ENCODE measurements around the gene GPRC5C. TPM values are rescaled to one million over a fixed set of nuclear protein-coding genes. Genes with fewer than 3 reads are reported as not detected.
"Not testable (repeated sequence)": the region's sequence is repeated elsewhere in the genome, so short reads cannot be mapped to it uniquely, and the experiment has no call there.

Gene GPRC5C
- total RNA-seq, 1 donor from 2014 or later: 66.4 TPM

- DNase-seq: not testable (repeated sequence)
Measured at GRCh38 chr17:74405311-74405710, 26.6 kb upstream of the GPRC5C start.

GRCh38 chr17:74407384-74407783 lies 24.5 kb upstream of the GPRC5C start:
- DNase-seq: no peak

DNA sequence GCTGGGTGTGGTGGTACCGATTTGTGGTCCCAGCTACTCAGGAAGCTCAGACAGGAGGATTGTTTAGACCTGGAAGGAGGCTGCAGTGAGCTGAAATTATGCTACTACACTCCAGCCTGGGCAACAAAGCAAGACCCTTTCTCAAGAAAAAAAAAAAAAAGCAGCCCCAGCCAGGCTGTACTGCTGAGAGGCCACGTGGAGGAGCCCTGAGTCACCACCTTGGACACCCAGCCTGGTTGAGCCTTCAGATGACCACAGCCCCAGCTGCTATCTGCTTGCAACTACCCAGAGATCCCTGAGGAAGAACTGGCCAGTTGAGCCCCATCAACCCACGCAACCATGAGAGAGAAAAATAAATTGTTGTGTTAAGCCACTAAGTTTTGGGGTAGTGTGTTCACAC lies 23.6 kb upstream of the GPRC5C start:
- DNase-seq: no peak

- DNase-seq: no peak
Measured at GRCh38 chr17:74408815-74409214, 23.1 kb upstream of the GPRC5C start.

GRCh38 chr17:74410001-74410443 lies 21.9 kb upstream of the GPRC5C start:
- no peak for DNase-seq

GRCh38 chr17:74412581-74412980 lies 19.3 kb upstream of the GPRC5C start:
- DNase-seq: no peak

DNA sequence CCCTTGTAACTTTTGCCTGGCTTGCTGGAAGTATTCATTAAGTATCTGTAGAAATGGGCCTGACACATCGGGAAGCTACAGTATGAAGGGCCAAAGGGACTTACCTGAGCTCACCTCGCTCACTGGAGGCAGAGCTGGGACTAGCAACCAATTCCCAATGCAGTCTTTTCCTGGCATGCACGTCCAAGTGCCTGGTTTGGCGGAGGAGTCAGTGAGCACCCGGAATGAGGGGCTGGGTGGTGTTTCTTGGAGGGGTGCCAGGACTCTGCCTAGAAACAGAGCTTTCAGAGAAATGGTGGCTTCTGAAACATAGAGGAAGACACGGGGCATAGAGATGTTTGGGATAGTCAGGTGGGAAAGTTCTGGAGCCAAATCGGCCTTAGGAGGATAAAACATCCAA lies 18.4 kb upstream of the GPRC5C start:
- no peak for DNase-seq

GRCh38 chr17:74414510-74414909 lies 17.4 kb upstream of the GPRC5C start:
- no peak for DNase-seq

GRCh38 chr17:74415608-74416396 lies 16.1 kb upstream of the GPRC5C start:
- no peak for DNase-seq

DNA sequence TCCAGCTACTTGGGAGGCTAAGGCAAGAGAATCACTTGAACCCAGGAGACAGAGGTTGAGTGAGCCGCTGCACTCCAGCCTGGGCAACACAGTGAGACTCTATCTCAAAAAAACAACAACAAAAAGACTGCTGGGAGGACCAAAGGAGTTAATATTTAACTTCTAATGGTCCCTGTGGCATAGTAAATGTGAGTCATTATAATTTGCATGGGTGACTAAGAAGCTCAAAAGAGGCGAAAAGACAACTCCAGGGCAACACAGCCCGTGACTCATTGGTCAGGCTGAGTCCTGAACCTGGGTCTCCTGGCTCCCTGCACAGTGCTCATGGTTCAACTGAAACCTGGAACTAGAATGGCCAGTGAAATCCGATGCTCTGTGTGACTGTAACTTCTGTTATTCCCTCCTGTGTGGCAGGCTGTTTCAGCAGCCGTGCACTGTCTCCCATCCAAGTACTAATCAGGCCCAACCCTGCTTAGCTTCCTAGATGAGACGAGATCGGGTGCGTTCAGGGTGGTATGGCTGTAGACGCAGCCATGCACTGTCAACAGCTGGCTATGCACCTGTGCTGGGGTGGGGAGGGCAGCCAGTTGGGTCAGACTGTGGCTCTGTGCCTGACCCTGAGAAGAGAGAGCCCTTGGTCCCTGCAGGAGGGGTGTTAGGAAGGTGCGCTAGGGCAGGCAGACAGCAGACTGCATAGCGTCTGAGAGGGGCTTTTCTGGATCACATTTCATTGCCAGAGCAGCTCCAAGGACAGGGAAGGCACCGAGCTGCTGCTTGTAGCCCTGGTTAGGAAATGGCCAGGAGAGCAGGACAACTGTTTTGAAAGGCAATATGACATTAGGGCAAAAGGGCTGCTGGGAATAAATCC lies 14.5 kb upstream of the GPRC5C start:
- peak; percentile 48 for DNase-seq

GRCh38 chr17:74419928-74420411 lies 11.9 kb upstream of the GPRC5C start:
- DNase-seq: no peak

DNA sequence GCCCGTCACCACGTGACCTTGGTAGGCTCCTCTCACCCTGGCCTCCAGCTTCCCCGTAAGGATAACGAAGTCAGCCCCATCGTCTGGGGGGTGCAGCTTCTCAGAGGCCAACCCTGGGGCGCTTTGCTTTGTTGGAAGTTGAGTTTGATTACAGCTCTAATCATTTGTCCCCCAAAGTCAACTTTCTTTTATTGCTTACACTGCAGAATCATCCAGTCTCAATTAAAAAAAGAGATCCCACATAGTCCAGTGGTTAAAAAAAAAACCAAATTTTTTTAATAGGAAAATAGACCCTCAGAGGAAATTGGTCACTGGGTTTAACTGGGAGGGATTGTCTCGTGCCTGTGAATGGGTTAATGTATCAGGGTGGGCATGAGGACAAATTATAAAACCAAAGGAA lies 7.8 kb upstream of the GPRC5C start:
- DNase-seq: no peak

GRCh38 chr17:74424657-74425056 lies 7.2 kb upstream of the GPRC5C start:
- DNase-seq: peak; percentile 86

GRCh38 chr17:74426551-74427047 lies 5.3 kb upstream of the GPRC5C start:
- no peak for DNase-seq

- DNase-seq: no peak
Measured at GRCh38 chr17:74427048-74427762, 4.7 kb upstream of the GPRC5C start.

- no peak for DNase-seq
Measured at GRCh38 chr17:74427763-74428153, 4.1 kb upstream of the GPRC5C start.

DNA sequence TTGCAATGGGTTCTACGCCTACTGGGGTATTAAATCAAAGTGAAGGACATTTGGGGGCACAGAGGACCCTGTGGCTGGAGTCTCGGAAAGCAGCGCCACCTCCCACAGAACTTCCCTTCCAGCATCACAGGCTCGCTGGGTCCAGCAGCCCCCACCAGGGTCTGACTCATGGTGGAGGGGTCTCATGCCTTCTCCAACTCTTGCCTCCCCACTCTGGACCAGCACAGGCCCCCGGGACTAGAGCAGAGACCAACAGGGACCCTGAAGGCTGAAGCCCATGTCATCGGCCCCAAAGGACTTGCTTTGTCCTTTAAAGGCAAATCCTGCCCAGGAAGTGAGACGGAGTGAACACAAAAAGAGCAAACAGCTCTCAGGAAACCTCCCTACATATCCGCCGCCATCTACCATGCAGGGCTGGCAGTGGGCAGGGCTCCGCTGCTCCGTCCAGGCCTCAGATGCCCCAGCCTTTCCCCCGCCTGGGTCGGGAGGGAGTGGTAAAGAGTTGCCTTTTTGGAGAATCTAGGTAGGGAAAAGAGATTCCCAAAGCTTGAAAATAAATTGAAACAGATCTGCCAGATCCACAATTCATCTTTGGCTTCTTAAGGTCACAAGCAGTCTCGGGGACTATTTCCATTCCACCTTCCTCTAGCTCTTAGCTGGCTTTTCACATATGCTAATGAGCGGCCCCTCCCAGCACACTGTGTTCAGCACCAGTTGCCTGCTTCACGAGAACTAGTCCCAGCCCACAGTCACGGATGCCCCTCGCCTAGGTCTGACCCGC lies 2.1 kb upstream of the GPRC5C start:
- peak; percentile 38 for DNase-seq

- no peak for DNase-seq
Measured at GRCh38 chr17:74430385-74430705, 1.5 kb upstream of the GPRC5C start.

DNA sequence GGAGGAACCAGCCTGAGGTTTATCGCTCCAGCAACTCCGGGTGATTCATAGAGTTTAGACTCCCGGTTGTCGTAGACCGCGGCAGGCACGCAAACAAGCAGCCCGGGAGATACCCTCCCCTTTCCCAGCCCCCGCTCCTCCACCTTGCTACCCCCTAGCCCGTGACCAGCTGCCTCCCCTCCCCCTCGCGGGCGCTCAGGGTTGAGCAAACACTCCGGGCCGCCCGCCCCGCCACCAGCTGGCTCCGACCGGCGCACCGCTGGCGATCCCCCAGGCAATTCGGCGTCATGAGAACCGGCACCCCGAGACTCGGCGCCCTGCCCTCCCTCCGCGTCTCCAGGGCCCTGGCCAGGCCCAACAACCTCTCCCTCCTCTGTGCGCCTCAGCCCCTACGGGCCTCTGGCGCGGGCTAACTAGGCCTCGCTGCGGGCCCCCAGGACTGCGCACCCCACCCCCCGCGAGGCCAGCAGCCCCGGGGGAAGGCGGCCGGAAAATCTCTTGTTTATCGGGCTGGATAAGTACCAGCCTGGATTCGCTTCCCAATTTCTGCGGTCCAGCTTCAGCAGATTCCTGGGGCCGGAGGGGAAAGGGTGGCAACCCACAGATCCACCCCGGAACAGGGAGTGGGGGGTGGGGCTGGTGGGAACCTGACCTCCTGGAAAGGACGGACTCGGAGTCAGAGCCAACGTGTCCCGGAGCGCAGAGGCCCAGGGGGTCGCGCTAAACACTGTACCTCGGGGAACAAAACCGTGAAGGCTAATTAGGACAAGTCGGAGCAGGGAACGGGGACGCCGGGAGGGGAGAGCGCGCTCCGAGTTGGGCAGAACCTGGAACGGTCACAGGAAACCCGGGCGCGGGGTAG lies 951 bp upstream of the GPRC5C start:
- peak; percentile 71 for DNase-seq

DNA sequence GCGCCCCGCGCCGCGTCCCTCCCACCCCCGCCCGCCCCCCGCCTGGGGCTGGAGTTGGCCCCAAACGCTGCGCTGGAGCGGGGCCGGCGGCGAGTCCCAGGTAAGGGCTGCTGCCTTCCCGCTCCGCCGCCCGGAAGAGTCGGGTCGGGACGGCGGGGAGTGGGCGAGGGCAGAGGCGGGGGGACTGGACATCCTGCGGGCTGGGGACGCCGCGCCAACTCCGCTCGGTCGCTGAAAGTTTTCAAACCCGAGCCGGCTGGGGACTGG lies 469 bp downstream of the GPRC5C start:
- DNase-seq: no peak

DNA sequence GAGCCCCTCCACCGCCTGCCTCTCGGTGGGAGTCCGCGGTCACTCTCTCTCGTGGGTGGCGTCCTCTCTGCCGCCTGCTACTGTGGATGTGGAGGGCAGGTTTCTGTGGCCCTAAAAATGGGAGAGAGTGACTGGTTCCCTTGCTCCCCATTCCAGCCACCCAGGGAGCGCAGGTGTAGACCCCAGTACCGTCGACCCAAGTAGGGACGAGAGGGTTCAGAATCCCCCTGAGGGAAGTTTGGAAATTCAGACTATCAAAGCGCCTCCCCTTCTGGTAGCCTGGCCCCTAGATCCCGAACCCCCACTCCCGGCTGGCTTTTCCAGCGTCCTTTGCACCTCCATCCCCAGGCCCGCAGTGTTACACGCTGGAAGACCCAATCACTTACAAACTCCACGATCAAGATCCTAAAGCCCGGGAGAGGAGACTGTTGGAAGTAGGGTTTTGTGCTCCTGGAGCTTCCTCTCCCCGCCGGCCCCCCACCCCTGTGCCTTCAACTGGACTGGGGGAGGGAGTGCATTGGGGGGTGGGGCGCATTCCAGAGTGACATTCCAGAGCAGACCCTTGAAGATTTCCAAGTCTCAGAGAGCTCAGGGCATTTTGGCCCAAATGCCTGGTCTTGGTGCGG lies 991 bp downstream of the GPRC5C start:
- DNase-seq: no peak

All from tongue (tissue), 2 donors.